Left renal pelvis (tissue), 4 donors: Measurements from ENCODE around the gene NOL11. TPM values are rescaled to one million over a fixed set of nuclear protein-coding genes. Genes with fewer than 3 reads are reported as not detected.
"Not testable (repeated sequence)": the region's sequence is repeated elsewhere in the genome, so short reads cannot be mapped to it uniquely, and the experiment has no call there.

ENCODE experiments used
- DNase-seq, 4 donors: peaks; one replicate each; pipeline ENCODE4 v3.0.0-alpha.2; 2013; ENCODE audit warnings: low read depth in 4 of 4, low spot score in 3 of 4
- polyA plus RNA-seq, 4 donors: library from polyadenylated mRNA; unstranded; fragments of 120-200 nt; gene quantifications; one replicate each; pipeline ENCODE4 v1.2.1, GENCODE V29; 2013; ENCODE audit not compliant: insufficient read length in 4 of 4

The NOL11 gene
- polyA plus RNA-seq, 4 donors = 71.1 to 111 (median 93.1) TPM

GRCh38 chr17:67752160-67752559 lies 34.4 kb downstream of the NOL11 start:
- DNase-seq = not testable (repeated sequence)

GRCh38 chr17:67753026-67753425 lies 35.3 kb downstream of the NOL11 start:
- DNase-seq = no peak

GRCh38 chr17:67754001-67754400 lies 36.3 kb downstream of the NOL11 start:
- DNase-seq = no peak

- DNase-seq = not testable (repeated sequence)
These were observed 37.0 kb downstream of the NOL11 start for GRCh38 chr17:67754686-67755085.

DNA sequence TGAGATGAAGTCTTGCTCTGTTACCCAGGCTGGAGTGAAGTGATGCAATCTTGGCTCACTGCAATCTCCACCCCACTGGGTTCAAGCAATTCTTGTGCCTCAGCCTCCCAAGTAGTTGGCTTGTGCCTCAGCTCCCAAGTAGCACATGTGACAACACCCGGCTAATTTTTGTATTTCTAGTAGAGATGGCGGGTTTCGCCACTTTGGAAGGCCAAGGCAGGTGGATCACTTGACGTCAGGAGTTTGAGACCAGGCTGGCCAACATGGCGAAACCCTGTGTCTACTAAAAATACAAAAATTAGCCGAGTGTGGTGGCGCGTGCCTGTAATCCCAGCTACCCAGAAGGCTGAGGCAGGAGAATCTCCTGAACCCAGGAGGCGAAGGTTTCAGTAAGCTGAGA lies 39.0 kb downstream of the NOL11 start:
- not testable (repeated sequence) for DNase-seq

- DNase-seq = no peak
These were observed 41.8 kb downstream of the NOL11 start for GRCh38 chr17:67759355-67760171.

DNA sequence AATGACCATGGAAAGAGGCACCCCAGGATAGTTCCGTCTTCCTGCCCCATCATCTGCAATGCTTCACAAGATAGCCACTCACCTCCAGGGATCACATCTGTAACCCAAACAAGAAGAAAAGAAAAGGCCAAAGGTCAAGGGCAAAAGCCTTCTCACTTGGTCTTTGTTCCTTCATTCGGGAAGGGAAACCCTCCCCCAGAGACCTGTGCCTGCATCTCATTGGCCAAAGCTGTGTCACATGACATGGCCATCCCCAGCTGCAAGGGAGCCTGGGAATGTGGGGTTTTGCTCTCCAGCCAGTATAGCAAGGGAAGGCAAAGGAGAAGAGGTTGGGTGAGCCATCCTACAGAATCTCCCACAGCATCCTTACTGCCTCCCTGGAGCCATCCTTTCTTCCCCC lies 47.9 kb downstream of the NOL11 start:
- no peak for DNase-seq

DNA sequence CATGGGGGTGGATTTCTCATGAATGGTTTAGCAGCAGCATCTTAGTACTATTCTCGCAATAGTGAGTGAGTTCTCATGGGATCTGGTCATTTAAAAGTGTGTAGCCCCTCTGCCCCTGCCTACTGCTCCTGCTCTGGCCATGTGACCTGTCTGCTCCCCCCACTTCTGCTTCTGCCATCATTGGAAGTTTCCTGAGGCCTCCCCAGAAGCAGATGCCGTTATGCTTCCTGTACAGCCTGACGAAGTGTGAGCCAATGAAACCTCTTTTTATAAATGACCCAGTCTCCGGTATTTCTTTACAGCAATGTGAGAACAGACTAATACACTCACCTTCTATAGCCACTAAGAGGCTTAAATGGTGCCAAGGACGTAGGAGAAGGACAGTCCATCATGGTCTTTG lies 51.5 kb downstream of the NOL11 start:
- no peak for DNase-seq

DNA sequence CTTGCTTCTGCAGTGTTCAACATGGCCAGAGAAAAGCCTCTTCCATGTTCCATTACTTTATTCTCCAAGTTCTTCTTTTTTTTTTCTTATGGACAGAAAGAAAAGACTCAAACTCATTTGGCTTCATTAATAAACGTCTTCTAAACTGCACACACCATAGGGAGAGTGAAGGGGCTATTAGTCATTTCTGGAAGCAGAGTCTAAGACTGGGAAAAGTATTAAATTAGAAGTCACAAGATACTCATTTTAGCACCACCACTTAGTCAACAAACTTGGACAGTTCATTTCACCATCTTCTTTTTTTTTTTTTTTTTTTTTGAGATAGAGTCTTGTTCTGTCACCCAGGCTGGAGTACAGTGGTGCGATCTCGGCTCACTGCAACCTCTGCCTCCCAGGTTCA lies 52.8 kb downstream of the NOL11 start:
- DNase-seq = no peak

GRCh38 chr17:67772679-67773078 lies 54.9 kb downstream of the NOL11 start:
- no peak for DNase-seq

GRCh38 chr17:67773246-67773645 lies 55.5 kb downstream of the NOL11 start:
- DNase-seq = no peak

DNA sequence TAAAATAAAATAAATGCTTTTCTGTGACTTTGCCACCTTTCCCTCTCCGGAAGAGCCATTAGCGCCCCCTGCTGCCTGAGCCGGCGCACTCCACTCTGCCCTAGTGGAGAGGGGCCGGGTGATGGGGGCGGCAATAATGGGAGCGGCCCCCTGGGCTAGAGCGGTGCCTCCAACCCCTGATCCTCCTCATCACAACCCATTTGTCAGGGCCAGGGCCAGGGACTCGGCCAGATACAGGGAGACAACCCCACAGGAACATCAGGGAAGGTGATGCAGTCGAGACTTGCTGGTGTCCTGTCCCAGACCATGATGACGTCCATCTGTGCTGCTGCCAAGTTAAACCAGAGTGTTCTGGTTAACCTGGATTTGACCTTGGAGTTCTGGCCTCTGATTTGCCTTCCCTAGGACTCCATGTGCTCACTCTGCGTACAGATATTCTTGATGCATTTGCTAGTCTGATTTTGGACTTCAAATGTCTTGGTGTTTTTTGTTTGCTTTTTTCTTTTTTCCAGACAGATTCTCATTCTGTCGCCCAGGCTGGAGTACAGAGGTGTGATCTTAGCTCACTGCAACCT lies 61.4 kb downstream of the NOL11 start:
- no peak for DNase-seq

- DNase-seq = no peak
These were observed 66.8 kb downstream of the NOL11 start for GRCh38 chr17:67784364-67785121.

GRCh38 chr17:67785122-67785477 lies 67.4 kb downstream of the NOL11 start:
- no peak for DNase-seq

GRCh38 chr17:67785504-67785903 lies 67.8 kb downstream of the NOL11 start:
- no peak for DNase-seq

Other genes with a start within 250 kb of the NOL11 start
- 100 to 1,000 TPM in 3 of 4 donors, 10 to 100 TPM in 1; 94.0 to 129 (median 118) TPM for gene BPTF, start 107.6 kb downstream of the NOL11 start, polyA plus RNA-seq